ENCODE measurements around the gene XPC.
A peak's percentile ranks its signal among the peaks of the same experiment; 100 is the strongest.

Gene XPC

GRCh38 chr3:14125193-14126016 is 53.0 kb downstream of the XPC start (continued):
- TF ChIP-seq ZNF362 (tag by site-specific recombination; IDR thresholded peaks at IDR 0.05) (no peak), ZBTB8A (tag by site-specific recombination; IDR thresholded peaks at IDR 0.05) (peak; percentile 90), ZNF10 (tag by site-specific recombination; IDR thresholded peaks at IDR 0.05) (no peak), ZNF354C (tag by site-specific recombination; IDR thresholded peaks at IDR 0.05; ENCODE audit: borderline replicate concordance, low read depth) (no peak), ZNF560 (tag by site-specific recombination; IDR thresholded peaks at IDR 0.05; ENCODE audit: borderline replicate concordance) (no peak), ZNF571 (tag by site-specific recombination; IDR thresholded peaks at IDR 0.05) (no peak), SETDB1 (IDR thresholded peaks at IDR 0.05; ENCODE audit: insufficient read length, low read length) (no peak), ZIC2 (tag by site-specific recombination; IDR thresholded peaks at IDR 0.05) (no peak; the same call in 1 of the 2 replicates), ZNF24 (tag by site-specific recombination; IDR thresholded peaks at IDR 0.05) (peak; percentile 20; the same call in 1 of the 2 replicates), ZNF433 (tag by site-specific recombination; IDR thresholded peaks at IDR 0.05; ENCODE audit: low read depth) (no peak), ZNF596 (tag by site-specific recombination; IDR thresholded peaks at IDR 0.05) (no peak), ZNF133 (tag by site-specific recombination; IDR thresholded peaks at IDR 0.05) (no peak), ZNF16 (tag by site-specific recombination; IDR thresholded peaks at IDR 0.05; ENCODE audit: low read depth) (no peak), HOXC10 (CRISPR knock-in tag; IDR thresholded peaks at IDR 0.05) (no peak), ZNF114 (tag by site-specific recombination; IDR thresholded peaks at IDR 0.05) (no peak), GLI2 (tag by site-specific recombination; IDR thresholded peaks at IDR 0.05; ENCODE audit: borderline replicate concordance, low read depth) (no peak), KLF7 (tag by site-specific recombination; IDR thresholded peaks at IDR 0.05; ENCODE audit: borderline replicate concordance) (0 out of 2 replicates have a peak, but pooled peaks have one; percentile 64), TRIM28 (IDR thresholded peaks at IDR 0.05; ENCODE audit: borderline replicate concordance, low read length) (no peak), TCF7L2 (IDR thresholded peaks at IDR 0.05; ENCODE audit: borderline replicate concordance, low read depth, low read length) (no peak), ZNF510 (tag by site-specific recombination; IDR thresholded peaks at IDR 0.05; ENCODE audit: insufficient replicate concordance) (no peak), ZBTB1 (tag by site-specific recombination; IDR thresholded peaks at IDR 0.05) (no peak), ZNF19 (tag by site-specific recombination; IDR thresholded peaks at IDR 0.05; ENCODE audit: low read depth) (no peak), ZNF791 (tag by site-specific recombination; IDR thresholded peaks at IDR 0.05) (no peak), EGR2 (tag by site-specific recombination; IDR thresholded peaks at IDR 0.05; ENCODE audit: low read depth) (peak; percentile 28; the same call in 1 of the 2 replicates)
- TF ChIP-seq, protein P1, sequence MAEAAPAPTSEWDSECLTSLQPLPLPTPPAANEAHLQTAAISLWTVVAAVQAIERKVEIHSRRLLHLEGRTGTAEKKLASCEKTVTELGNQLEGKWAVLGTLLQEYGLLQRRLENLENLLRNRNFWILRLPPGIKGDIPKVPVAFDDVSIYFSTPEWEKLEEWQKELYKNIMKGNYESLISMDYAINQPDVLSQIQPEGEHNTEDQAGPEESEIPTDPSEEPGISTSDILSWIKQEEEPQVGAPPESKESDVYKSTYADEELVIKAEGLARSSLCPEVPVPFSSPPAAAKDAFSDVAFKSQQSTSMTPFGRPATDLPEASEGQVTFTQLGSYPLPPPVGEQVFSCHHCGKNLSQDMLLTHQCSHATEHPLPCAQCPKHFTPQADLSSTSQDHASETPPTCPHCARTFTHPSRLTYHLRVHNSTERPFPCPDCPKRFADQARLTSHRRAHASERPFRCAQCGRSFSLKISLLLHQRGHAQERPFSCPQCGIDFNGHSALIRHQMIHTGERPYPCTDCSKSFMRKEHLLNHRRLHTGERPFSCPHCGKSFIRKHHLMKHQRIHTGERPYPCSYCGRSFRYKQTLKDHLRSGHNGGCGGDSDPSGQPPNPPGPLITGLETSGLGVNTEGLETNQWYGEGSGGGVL (tag by site-specific recombination; IDR thresholded peaks at IDR 0.05), result peak; percentile 82
- TF ChIP-seq, protein P2, sequence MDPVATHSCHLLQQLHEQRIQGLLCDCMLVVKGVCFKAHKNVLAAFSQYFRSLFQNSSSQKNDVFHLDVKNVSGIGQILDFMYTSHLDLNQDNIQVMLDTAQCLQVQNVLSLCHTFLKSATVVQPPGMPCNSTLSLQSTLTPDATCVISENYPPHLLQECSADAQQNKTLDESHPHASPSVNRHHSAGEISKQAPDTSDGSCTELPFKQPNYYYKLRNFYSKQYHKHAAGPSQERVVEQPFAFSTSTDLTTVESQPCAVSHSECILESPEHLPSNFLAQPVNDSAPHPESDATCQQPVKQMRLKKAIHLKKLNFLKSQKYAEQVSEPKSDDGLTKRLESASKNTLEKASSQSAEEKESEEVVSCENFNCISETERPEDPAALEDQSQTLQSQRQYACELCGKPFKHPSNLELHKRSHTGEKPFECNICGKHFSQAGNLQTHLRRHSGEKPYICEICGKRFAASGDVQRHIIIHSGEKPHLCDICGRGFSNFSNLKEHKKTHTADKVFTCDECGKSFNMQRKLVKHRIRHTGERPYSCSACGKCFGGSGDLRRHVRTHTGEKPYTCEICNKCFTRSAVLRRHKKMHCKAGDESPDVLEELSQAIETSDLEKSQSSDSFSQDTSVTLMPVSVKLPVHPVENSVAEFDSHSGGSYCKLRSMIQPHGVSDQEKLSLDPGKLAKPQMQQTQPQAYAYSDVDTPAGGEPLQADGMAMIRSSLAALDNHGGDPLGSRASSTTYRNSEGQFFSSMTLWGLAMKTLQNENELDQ (tag by site-specific recombination; IDR thresholded peaks at IDR 0.05; ENCODE audit: low read depth), result no peak
- TF ChIP-seq, protein P3, sequence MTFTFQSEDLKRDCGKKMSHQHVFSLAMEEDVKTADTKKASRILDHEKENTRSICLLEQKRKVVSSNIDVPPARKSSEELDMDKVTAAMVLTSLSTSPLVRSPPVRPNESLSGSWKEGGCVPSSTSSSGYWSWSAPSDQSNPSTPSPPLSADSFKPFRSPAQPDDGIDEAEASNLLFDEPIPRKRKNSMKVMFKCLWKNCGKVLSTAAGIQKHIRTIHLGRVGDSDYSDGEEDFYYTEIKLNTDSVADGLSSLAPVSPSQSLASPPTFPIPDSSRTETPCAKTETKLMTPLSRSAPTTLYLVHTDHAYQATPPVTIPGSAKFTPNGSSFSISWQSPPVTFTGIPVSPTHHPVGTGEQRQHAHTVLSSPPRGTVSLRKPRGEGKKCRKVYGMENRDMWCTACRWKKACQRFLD (tag by site-specific recombination; IDR thresholded peaks at IDR 0.05), result no peak
- TF ChIP-seq, protein P4, sequence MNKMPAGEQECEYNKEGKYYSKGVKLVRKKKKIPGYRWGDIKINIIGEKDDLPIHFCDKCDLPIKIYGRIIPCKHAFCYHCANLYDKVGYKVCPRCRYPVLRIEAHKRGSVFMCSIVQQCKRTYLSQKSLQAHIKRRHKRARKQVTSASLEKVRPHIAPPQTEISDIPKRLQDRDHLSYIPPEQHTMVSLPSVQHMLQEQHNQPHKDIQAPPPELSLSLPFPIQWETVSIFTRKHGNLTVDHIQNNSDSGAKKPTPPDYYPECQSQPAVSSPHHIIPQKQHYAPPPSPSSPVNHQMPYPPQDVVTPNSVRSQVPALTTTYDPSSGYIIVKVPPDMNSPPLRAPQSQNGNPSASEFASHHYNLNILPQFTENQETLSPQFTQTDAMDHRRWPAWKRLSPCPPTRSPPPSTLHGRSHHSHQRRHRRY (tag by site-specific recombination; IDR thresholded peaks at IDR 0.05), result no peak
- TF ChIP-seq, protein P5, sequence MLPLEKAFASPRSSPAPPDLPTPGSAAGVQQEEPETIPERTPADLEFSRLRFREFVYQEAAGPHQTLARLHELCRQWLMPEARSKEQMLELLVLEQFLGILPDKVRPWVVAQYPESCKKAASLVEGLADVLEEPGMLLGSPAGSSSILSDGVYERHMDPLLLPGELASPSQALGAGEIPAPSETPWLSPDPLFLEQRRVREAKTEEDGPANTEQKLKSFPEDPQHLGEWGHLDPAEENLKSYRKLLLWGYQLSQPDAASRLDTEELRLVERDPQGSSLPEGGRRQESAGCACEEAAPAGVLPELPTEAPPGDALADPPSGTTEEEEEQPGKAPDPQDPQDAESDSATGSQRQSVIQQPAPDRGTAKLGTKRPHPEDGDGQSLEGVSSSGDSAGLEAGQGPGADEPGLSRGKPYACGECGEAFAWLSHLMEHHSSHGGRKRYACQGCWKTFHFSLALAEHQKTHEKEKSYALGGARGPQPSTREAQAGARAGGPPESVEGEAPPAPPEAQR (tag by site-specific recombination; IDR thresholded peaks at IDR 0.05), result no peak

Data from HEK293 (cell line).